Measurements from ENCODE around the gene TAF10.

The TAF10 gene

DNA sequence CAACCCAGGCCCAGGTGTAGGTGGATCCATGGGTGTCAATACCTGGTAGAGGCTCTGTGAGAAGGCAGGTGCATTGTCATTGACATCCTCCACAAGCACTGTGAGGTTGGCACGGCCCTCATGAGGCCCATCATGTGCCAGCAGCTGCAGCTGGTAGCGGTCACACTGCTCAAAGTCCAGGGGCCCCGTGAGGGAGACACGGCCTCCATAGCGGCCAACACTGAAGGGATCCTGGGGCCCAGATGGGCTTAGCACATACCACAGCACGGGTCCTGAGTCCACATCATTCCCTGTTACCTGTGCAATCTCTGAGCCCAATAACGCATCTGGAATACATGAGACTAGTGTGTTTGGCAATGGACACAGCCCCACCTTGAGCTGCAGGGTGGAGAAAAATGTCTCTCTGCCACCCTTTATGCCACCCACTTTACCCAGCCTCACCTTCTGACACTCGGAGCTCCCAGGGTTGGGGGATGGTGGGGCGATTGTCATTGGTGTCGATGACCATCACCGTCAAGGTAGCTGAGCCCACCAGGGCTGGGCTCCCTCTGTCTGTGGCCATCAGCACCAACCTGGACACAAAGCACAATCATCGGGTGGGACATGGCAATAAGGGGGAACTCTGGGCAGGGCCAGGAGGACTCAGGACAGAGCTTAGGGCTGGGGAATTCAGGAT, 13.3 kb upstream of the TAF10 start:
- DNase-seq (ENCODE audit: low read depth), result no peak

DNA sequence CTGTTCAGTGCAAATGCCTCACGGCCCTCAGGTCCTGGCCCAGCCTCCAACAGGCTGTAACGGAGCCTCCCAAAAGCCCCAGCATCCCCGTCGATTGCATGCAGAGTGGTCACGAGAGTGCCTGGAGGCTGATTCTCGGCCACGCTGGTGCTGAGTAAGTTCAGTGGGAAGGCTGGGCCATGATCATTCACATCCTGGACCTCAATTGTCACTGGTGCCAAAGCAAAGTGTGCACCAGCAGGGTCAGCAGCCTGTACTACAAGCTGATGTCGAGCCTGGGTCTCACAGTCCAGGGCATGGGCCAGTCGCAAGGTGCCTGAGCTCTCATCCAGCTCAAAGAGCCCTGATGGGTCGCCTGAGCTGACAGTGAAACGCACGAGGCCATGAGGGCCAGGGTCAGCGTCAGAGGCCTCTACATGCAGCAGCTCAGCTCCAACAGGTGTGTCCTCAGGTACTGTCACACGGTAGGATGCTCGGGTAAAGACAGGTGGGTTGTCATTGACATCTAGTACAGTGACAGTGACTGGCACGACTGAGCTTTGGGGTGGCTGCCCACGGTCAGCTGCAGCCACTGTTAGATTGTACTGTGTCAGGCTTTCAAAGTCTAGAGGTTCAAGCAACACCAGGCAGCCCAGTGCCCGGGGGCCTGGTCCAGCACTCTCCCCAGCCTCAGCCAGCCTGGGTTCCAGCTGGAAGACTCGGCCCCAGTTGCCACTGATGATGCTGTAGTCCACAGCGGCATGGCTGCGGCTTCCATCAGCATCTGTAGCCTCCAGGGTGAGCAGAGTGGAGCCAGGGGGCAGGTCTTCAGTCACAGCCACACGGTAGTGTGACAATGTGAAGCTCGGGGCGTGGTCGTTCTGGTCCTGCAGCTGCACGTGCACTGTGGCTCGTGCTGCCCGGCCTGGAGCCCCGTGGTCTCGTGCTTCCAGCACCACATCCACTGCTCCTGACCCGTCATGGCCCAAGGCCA, 11.7 kb upstream of the TAF10 start:
- DNase-seq (ENCODE audit: low read depth), result no peak

DNA sequence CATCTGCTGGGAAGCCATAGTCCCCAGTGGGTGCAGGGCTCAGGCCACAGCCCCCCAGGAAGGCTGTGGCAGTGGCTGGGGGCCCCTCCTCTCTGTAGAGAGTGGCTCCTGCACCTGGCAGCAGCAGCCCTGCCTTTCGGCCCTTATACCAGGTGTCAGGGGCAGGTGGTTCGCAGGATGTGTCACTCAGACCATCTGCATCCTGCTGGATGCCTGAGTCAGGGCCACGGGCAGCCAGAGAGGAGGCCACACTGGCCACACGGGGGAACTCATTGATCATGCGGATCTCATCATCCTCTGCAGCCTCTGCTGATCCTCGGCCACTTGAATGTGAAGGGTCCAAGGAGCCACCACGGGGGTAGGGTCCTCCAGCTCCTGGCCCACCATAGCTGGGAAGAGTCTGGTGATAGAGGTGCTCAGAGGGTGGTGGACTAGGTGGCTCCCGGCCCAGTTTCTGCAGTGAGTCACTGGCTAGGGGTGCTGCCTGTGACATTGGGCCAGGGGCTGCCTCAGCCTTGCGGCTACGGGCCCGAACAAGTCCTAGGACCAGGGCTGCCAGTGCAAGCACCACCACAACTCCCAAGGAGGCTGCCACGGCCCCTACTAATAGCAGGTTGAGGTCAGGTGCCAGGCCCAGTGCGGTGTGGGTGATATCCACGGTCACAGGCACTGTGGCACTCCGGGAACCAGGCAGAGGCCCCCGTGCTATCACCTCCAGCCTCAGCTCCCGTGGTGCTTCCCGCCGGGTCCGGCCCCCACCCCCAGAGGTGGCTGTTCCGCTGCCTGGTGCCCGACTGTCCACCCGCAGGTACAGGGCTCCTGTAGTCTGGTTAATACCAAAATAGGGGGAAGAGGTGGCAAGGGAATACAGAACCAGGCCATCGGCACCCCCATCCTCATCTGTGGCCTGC, 10.5 kb upstream of the TAF10 start:
- no peak for DNase-seq (ENCODE audit: low read depth)

DNA sequence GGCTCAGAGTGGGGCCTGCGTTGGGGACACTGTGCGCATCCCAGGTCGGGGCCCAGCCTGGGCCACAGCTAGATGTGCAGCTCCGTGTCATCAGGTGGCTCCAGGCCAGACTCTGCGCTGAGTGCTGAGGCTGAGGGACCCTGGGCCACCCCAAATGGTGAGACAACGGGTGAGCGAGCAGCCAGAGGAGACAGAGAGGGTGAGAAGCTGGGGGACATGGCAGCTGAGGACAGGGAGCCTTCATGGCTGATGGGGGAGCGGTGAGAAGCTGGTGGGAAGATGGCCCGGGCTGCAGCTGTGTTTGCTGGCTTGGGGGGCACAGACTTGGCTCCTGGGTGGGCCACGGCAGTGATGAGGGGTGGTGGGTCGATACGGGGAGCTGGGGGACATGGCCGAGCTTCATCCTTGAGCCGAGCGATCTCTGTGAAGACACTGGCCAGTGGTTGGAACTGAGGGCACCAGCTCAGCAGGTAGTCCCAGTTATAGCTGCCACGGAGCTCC, 9.7 kb upstream of the TAF10 start:
- no peak for DNase-seq (ENCODE audit: low read depth)

DNA sequence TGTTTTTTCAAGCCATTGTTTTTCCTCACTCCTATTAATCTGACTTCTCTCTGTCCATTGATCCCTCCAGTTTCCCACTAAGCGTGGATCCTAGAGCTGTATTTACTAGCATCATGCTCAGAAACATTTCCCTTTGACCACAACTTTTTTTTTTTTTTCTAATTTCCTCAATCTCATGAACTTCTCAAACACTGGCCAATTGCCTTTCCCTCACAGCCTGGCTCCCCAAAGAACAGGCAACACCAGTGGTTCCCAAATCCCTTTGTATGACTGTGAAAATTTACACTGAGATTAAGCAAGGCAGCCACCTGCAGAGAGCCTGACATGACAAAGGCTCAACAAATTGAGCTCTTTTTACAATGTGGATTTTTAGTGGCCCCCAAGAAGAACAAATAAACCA, 8.6 kb upstream of the TAF10 start:
- no peak for DNase-seq (ENCODE audit: low read depth)

DNA sequence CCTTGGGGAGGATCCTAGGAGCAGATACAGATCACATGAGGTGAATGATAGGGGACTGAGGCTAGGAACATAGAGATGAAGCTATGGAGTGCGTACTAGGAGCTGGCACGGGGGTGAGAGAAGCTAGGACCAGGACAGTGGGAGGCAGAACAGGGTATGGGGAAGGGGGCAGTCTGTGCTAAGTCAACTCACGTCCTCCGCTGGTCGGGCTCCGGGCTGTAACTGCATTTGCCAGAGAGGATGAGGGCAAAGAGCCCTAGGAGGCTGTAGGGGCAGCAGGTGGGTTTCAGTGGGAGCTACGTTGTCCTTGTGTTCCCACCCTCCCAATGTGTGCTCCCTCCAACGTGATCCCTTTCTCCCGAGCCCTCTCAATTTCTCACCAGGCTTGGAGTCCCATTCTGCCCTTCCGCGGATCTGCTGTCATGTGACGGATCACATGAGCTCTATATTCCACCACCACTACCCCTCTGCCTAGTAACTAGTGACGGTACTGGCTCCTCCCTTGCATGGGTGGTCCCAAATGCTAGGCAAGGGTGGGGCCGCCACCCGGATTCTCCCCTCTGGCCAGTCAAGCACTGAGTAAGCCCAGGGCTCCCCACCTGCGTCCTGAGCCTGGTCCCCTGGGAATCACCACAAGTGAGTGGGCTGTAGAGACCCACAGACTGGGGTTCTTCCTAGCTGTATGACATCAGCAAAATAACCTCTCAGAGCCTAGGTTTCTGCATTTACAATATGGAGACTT, 7.2 kb upstream of the TAF10 start, which contains the start of gene TPP1:
Gene TPP1, minus strand, starts transcription at position 419 of the 742 bp plus-strand sequence. Its CDS starts 22 bp downstream, at position 397.
- peak; percentile 83 for DNase-seq (ENCODE audit: low read depth)

DNA sequence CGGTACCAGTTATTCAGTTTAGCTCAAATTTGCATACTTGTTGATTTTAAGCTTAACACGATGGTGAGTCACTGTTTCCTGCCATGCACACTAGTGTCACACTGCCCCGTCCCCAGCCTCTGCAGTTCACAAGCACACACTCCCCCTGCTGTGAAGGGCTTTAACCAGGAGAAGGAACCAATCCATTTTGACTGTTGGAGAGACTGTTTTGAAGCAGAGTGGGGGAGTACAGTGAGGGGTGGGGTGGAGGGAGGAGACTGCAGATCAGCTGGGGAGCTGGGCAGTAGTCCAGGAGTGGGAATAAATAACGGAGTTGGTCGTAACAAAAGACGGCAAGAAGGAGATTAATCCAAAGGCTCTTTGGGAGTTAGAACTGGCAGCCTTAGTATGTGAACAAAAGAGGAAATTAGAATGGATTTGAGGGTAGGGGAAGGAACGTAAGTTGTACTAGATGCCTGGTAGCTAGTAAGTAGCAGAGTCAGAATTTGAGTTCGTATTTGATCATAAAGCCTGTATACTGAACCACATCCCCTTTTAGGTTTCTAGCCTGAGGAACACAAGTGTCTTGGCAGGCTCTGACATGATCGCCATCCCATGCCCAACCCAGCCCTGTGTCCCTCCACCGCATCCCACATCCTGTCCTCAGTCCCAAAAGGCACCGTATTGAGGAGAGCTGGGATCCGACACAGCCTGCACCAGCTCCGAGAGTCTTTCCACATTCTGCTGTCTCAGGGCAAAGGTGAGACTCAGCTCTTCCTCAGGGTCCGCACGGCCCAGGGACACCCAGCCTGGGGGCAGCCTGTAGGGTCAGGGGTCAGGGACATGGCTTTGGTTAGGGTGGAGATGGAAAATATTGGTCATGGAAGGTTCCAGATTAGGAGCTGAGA, 6.3 kb upstream of the TAF10 start:
- peak; percentile 56 for DNase-seq (ENCODE audit: low read depth)

DNA sequence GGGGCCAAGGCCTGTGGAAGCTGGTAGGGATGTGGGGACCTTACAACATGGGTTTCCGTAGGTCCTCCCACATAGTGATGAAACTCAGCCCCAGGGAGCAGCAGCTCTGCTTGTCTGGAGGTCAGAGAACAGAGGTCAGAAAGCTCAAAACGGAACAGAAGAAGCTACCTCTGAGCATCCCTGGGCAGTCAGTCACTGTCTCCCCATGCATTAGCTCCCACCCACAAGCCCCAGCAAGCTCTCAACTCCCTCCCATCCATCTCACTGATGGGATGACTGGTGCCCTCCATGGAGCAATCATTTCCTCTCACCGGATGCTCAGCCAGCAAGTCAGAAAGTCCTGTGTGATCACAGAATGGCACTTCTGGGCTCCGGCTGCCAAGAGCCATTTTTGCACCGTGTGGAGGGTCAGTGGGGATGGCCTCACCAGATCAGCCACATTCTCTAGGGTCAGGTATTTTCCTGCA, 5.3 kb upstream of the TAF10 start:
- no peak for DNase-seq (ENCODE audit: low read depth)

DNA sequence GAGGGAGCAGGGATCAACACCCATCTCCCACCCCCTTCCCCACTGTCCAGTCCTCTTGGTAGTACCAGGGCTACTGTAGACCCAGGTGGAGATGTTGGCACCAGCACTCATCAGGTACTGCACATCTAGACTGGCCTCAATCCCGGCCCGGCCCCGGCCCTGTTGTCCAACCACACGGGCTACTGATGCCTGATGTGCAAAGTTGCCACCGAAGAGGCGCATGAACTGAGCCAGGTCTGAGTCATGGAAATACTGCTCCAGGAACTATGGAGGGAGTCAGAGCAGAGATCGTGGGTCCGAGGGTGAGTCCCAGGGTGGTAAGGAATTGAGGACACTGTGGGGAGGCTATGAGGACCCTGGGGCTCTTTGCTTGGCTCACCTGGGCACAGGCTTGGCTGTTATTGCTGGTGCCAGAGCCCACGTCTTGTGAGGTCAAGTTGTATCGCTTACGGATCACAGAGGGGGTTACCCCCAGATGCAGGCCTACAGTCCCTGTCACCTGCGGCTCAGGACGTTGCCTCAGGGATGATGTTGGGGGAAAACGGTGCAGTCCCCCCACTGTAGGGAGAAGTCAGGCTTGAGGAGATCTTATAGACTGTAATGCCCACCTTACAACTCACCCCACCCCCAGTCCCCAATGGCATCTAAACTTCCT, 4.7 kb upstream of the TAF10 start:
- DNase-seq (ENCODE audit: low read depth), result no peak

DNA sequence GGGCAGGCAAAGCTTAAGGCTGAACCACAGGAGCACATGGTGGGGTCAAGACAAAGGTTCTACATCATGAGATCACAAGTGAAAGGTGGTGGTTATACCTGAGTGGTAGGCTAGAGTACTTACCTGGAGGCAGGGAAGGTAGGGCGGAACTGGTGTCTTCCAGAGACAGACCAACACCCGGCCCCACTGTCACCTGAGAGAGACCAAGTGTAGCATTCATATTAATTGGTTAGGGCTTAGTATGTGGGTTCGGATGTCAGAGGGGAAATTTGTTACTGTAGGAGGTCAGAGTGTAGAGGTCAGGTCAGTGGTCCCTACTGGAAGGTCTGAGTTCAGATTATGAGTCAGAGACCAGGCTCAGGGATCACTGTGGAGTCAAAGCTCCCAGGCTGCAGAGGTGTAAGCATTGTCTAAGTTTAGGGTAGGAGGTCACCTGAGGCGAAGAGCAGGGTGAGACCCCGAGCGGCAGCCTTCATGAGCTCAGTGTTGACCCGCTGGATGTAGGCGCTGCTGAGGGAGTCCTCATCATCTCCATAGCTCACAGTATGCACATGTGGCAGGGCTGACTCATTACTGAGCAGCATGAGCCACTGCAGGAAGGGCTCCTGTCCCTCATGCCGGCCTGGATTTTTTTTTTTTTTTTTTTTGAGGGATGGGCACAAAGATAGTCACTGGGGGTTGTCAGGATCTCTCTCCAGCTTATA, 4.0 kb upstream of the TAF10 start:
- DNase-seq (ENCODE audit: low read depth), result no peak

DNA sequence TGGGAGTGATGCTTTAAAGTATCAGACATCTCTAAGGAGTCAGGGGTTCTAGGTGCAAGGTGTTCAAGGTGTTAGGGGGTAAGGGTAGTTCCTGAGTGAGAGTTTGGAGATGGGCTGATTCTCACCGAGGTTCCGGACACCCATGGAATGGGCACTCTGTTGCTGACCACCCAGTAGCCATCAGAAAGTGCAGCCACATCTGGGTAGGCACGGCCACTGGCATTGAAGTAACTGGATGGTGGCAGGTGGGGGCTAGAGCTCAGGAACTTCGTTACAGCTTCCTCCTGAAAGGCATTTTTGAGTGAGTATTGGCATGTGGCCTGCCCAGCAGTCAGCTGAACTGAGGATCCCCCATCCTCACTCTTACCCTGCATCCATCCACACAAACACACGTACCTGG, 3.0 kb upstream of the TAF10 start:
- no peak for DNase-seq (ENCODE audit: low read depth)

DNA sequence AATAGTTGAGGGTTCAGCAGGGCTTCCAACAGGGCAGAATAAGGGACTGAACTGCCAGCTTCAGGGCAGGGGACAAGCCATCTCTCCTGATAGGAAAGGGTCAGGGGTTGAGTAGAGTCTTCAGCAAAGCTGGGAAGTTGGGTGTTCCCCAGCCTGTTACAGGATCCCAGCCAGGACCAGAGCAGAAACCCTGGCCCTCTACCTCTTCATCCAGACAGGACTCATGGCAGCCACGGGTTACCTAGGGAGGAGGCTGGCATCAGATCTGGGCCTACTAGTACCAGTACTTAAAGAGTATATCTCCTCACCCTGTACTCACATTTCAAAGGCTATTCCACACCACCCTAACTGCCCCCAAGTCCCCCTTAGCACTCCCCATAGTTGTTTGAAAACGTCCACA, 2.4 kb upstream of the TAF10 start:
- DNase-seq (ENCODE audit: low read depth), result no peak

DNA sequence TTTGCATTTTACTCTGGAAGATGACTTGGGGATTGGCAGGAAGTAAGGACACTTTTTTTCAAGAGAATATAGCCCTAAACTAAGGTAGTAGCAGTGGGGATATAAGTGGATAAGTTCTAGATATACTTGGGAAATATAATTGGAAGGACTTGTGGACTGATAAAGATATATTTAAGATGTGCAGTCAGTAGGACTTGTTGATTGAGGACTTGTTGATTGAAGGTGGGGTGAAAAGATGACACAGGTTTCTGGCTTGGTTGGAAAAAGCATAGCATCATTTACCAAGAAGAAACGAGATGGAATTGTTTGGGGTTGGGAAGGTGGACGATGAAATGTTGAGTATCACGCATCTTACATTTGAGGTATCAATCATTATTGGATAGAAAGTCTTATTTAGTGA, 1.5 kb upstream of the TAF10 start:
- no peak for DNase-seq (ENCODE audit: low read depth)

DNA sequence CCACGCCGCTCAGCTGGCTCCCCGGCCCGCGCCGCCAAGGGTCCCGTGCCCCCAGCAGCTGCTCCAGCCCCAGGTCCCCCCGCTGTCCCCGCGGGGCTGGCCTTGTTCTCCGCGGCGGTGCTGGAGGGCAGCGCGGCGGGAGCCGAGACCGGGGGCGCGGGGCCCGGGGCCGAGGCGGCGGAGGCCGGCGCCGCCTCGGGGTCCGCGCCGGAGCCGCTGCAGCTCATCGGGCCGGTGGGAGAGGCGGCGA, 128 bp downstream of the TAF10 start:
- no peak for DNase-seq (ENCODE audit: low read depth)

DNA sequence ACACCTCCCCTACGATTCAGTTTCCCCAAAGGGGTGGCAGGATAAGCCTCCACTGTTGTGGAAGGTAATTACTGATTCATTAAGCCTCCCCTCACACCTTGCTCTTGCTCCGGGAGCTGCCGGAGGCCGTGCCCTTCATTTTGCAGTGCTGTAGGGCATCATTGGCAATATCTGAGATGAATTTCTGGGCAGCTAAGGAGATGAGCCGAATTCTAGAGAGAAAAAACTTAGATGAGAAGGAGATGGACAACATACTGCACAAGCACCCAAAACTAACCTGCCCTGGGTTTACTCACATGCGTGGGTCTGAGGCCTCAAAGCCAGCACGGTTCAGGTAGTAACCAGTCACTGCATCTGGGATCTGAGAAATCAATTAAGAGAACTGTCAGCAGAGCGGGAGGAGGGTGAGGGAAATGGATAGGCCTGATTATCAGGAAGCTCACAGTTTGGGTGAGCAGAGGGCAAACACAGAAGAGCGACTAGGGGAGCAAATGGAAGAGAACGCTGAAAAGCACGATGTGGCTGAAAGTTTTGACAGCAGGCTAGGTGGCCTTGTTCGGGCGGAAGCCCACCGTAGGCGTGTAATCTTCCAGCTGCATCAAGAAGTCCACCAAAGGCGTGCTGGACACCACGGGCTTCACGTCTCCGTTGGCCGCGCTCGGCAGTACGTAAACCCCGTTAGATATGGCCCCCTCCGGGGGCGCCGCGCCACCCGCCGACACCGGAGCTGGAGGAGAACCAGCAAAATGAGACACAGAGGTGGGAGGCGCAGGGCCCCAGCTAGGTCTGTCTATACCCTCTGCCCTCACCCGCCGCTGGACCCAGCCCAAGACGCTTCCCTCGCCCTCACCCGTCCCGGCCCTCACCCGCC, 689 bp downstream of the TAF10 start:
- peak; percentile 36 for DNase-seq (ENCODE audit: low read depth)

DNA sequence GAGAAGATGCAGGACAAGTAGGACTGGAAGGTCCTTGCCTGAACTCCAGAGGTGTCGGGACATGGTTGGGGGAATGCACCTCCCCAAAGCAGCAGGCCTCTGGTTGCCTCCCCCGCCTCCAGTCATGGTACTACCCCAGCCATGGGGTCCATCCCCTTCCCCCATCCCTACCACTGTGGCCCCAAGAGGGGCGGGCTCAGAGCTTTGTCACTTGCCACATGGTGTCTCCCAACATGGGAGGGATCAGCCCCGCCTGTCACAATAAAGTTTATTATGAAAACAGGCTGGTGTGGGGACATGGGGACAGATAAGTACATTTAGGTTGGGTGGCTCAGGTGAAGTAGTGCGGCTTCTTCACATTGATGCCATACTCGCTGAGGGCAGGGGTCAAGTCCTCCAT, 1.4 kb downstream of the TAF10 start:
- no peak for DNase-seq (ENCODE audit: low read depth)

DNA sequence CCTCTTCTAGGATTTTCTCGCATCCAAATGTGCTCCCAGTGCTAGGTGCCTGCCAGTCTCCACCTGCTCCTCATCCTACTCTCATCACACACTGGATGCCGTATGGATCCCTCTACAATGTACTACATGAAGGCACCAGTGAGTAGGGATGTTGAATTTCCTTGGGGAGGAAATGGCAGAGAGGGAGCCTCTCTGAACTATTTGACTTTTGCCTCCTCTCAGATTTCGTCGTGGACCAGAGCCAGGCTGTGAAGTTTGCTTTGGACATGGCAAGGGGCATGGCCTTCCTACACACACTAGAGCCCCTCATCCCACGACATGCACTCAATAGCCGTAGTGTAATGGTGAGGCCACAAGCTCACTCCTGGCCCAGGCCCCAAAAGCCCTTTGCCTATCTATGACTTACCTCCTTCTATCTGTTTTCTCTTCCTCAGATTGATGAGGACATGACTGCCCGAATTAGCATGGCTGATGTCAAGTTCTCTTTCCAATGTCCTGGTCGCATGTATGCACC, 2.5 kb downstream of the TAF10 start:
- no peak for DNase-seq (ENCODE audit: low read depth)

Measured in activated T-cell treated with anti-CD3 and anti-CD28 coated beads for 1 hour (primary cell).